Endothelial cell of umbilical vein (primary cell): ENCODE results near the gene CCDC167.

Experiments
- CTCF ChIP-seq, 2 donors: IDR thresholded peaks; 1 replicate in 1 of 2; 2 replicates in 1 of 2; pipeline ENCODE4 v1.5.1; 2011; ENCODE audit warnings: low read length in 2 of 2, mild to moderate bottlenecking in 2 of 2, moderate library complexity in 2 of 2, control low read depth in 1 of 2, inconsistent platforms in 1 of 2, low read depth in 1 of 2; ENCODE audit not compliant: insufficient read depth in 1 of 2; ENCODE audit errors: extremely low read depth in 1 of 2
- EZH2 ChIP-seq: IDR thresholded peaks from 2 replicates; pipeline ENCODE4 v1.6.1; 2012; ENCODE audit warnings: borderline replicate concordance, low read depth, mild to moderate bottlenecking, moderate library complexity, low read length, inconsistent platforms; ENCODE audit not compliant: severe bottlenecking
- FOS ChIP-seq: IDR thresholded peaks from 2 replicates; pipeline ENCODE4 v1.6.1; 2011; ENCODE audit warnings: mild to moderate bottlenecking, low read length, moderate library complexity, borderline replicate concordance; ENCODE audit not compliant: insufficient read depth
- GATA2 ChIP-seq: IDR thresholded peaks from 2 replicates; pipeline ENCODE4 v1.7.0; 2011; ENCODE audit warnings: low read depth, mild to moderate bottlenecking, moderate library complexity, mixed read lengths, low read length; ENCODE audit not compliant: insufficient read length, insufficient read depth
- JUN ChIP-seq: IDR thresholded peaks from 2 replicates; pipeline ENCODE4 v1.6.1; 2011; ENCODE audit warnings: borderline replicate concordance, low read depth; ENCODE audit not compliant: insufficient read length, insufficient read depth
- MYC ChIP-seq: IDR thresholded peaks from one replicate; pipeline ENCODE4 v1.6.1; 2011; ENCODE audit warnings: mild to moderate bottlenecking, low read depth, low read length
- POLR2A ChIP-seq: IDR thresholded peaks from 2 replicates; pipeline ENCODE4 v1.6.1; 2012; ENCODE audit warnings: low read depth, mild to moderate bottlenecking, control low read depth, low read length
- POLR2AphosphoS5 ChIP-seq: IDR thresholded peaks from 2 replicates; pipeline ENCODE4 v1.6.1; 2012; ENCODE audit warnings: low read depth, mild to moderate bottlenecking, control low read depth, low read length, moderate library complexity; ENCODE audit not compliant: insufficient read depth
- TF ChIP-seq, protein P1 (sequence below): IDR thresholded peaks from 2 replicates; pipeline ENCODE4 v1.6.1; 2011; ENCODE audit not compliant: insufficient read depth, insufficient read length

DNA sequence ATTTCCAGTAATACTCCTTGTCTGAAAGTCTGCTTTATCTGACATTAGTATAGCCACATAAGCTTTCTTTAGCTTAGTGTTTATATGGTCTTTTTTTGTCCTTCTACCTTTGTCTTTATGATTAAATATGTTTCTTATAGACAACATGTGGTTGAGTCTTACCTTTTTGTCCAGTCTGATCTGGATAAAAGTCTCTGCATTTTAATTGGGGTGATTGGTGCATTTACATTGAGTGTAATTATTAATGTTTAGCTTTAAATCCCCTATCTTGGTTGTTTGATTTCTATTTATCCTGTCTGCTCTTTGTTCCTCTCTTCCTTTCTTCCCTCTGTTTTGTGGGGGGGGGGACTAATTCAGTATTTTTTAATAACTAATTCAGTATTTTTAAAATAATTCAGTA is 32.0 kb downstream of the CCDC167 start:
- TF ChIP-seq CTCF (IDR thresholded peaks at IDR 0.05; ENCODE audit: extremely low read depth in 1 of 2, insufficient read depth in 1 of 2, low read depth in 1 of 2, low read length in 2 of 2) (no peak), EZH2 (no peak), POLR2AphosphoS5 (no peak), GATA2 (no peak), POLR2A (no peak), JUN (no peak), FOS (no peak), MYC (no peak)
- TF ChIP-seq, protein P1, sequence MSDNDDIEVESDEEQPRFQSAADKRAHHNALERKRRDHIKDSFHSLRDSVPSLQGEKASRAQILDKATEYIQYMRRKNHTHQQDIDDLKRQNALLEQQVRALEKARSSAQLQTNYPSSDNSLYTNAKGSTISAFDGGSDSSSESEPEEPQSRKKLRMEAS, result no peak
